Measurements from ENCODE around the gene ZNF385C. TPM values are rescaled to one million over a fixed set of nuclear protein-coding genes. Genes with fewer than 3 reads are reported as not detected.

The ZNF385C gene, protein sequence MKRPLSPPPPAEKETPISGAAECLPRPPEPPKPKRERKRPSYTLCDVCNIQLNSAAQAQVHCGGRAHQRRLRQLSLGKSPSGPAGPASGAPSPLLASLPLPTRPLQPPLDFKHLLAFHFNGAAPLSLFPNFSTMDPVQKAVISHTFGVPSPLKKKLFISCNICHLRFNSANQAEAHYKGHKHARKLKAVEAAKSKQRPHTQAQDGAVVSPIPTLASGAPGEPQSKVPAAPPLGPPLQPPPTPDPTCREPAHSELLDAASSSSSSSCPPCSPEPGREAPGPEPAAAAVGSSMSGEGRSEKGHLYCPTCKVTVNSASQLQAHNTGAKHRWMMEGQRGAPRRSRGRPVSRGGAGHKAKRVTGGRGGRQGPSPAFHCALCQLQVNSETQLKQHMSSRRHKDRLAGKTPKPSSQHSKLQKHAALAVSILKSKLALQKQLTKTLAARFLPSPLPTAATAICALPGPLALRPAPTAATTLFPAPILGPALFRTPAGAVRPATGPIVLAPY
- not detected in 2 replicates for total RNA-seq

DNA sequence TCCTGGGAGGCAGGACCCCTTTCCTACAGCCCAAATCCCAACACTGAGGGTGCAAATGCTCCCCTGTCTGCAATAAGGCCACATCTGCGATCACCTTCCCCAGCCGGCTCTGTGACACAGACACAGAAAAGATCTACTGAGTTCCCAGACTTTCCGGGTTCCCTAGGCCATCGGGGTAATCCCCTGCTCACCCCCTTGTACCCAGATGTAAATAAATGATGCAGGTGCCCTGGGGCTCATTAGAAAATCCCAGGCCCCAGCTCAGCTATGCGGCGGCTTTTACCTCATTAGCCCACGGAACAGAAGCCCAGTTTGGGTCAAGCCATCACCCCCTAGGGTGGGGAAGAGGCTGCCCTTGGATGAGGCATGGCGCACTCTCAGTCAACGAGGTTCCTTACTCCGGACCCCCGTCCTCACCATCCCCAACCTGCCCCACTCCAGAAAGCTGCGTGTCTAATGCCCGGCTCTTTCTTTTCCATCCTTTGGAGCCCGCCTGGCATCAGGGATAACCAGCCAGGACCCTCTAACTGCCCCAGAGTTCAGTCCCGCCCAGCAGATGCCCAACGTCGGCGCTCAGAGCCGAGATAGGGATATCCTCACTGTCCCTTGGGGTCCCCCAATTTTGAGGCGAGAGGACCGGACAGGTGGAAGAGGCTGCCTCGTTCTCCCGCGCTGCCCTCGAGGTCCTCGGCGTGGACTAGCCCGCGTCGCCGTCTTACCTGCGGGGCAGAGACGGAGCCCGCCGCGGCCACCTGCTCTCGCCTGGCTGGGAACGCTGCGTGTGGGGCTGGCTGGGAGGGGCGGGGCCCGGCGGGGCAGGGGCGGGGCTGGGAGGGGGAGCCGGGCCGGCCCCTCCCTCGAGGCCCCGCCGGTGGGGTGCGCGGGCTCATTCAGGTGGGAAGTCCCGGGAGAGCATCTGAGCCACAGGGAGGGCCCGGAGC, at the start of gene ZNF385C:
ZNF385C (minus strand) TSS at position 783 of the 941 bp plus-strand sequence. CDS start 35,417 bp downstream, outside the sequence.

DNA sequence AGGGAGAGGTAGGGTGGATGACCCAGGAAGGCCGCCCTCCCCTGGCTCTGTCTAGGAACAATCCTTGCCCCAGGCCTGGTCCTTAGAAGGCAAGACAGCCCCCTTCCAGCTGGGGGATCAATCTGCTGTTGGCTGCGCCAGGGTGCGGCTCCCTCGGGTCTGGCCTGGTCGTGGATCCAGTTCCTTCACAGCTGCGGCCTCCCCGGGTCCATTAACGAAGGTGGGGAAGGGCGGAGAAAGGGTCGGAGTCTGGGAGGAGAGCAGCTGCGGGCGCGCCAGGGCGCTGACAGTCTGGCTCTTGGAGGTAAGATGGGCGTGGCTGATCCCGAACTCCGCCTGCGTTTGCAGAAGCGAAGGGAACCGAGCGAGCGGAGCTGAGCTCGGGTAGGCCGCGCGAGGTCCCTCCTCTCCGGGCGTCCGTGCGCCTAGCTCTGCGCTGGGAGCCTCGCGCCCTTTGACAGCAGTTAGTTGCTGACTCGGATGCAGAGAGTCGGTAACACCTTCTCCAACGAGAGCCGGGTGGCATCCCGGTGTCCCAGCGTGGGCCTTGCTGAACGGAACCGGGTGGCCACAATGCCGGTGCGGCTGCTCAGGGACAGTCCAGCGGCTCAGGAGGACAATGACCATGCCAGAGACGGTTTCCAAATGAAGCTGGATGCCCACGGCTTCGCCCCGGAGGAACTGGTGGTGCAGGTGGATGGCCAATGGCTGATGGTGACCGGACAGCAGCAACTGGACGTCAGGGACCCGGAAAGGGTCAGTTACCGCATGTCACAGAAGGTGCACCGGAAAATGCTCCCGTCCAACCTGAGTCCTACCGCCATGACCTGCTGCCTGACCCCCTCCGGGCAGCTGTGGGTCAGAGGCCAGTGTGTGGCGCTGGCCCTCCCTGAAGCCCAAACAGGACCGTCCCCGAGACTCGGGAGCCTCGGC, 24.4 kb upstream of the ZNF385C start, which contains the start of gene HSPB9:
HSPB9 (plus strand) TSS at position 434 of the 933 bp plus-strand sequence; CDS start at position 481, 47 bp downstream.

DNA sequence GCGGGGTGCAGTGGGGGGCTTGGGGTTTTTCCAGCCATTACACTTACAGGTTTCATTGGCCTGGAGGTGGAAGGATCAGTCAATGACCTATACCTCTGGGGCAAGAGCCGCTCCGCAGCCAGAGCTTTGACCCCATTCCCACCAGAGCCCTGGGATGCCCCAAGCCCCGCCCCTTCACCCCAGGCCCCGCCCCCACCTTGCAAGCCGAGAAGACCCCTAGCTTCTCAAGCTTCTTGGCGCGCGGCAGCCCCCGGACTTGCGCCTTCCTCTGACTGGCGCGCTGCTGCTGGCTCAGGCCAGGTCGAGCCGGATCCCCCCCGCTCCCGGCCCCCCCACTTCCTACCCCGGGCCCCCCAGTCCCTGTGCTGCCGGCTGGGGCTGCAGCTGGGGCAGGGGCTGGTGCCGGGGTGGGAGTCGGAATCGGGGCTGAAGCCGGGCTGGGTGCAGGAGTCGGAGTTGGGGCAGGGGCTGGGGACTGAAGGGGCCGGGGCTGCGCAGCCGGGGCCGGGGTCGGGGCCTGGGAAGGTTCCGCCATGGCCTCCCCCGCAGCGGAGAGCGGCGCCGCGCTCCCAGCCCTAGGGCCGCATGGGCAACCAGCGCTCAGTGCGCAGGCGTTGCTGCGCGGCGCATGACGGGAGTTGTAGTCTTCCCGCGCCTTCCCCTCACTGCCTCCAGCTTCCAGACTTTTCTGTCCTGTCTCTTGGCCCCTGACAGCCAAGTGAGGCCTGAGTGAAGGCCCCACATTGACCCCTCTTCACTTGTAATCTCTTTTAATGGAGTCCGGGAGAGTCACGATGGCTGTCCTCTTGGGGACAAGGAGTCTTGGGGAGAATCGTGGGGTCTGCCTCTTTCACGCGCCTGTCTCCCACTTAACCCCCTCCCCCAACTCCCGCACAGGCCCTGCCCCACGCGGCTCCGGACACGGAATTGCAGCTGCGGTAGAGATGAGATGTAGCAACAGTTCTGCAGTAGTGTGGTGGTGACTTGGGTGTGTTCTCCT, 22.8 kb upstream of the ZNF385C start, which contains the start of gene KAT2A:
KAT2A (minus strand) TSS at position 598 of the 1,000 bp plus-strand sequence; CDS start at position 535, 63 bp downstream.

DNA sequence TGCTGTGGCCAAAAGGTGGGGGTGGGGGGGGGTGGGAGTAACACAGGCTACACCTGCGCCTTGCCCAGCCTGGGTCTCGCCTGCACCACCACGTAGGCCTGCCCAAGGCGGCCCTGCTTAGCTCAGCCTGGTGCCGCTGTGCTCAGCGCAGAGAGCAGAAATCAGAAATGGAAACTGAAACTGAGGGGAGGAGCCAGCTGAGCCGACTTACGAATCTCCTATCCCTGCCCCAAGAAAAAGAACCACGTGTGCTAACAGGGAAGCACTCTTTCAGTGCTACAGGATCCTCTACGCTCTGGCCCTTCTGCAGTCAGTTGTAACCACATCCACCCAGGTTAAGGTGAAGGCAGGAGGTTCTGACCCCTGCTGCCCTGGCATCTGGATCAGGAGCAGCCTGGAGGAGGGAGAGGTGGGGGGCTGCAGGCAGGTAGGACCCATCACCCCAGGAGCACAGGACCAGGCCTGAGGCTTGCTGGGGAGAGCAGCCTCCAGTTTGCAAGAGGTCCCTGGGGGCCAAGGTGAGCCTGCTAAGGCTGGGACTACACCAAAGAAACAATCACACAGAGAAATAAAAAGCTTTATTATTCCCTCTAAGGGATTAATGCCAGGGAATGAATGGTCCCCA, 14.4 kb upstream of the ZNF385C start, which contains the start of gene DHX58:
DHX58 (minus strand) TSS at position 163 of the 625 bp plus-strand sequence. CDS start 822 bp downstream, outside the sequence.

DNA sequence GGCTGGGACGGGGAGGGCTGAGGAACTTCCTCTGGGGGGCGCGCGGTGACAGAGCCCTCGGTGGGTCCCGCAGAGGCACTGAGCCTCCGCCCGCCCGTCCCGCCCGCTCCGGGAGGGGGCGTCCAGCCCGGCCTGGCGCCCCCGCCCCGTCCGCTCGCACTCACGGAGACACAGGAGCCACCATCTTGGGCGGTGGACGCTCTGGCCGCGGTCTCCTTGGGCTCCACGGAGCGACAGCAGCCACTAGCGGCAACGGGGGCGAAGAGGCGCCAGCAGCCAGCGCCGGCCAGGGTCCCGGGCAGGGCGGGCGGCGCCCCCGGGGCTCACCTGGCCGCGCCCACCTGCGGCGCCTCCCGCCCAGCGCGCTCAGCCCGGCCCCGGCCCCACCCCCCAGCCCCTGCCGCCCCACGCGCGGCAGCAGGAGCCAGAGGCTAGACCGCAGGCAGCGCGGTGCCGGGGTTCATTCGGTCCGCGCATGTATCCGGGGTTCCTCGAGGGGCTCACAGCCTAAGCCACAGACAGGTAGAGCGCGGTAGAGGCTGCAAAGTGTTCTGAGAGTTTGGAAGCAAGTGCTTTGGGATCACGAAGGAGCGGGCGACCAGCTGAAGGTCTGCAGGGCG, 47.8 kb downstream of the ZNF385C start, which contains the start of gene C17orf113:
C17orf113 (minus strand) TSS at position 209 of the 620 bp plus-strand sequence. CDS start 7,225 bp downstream, outside the sequence.

DNA sequence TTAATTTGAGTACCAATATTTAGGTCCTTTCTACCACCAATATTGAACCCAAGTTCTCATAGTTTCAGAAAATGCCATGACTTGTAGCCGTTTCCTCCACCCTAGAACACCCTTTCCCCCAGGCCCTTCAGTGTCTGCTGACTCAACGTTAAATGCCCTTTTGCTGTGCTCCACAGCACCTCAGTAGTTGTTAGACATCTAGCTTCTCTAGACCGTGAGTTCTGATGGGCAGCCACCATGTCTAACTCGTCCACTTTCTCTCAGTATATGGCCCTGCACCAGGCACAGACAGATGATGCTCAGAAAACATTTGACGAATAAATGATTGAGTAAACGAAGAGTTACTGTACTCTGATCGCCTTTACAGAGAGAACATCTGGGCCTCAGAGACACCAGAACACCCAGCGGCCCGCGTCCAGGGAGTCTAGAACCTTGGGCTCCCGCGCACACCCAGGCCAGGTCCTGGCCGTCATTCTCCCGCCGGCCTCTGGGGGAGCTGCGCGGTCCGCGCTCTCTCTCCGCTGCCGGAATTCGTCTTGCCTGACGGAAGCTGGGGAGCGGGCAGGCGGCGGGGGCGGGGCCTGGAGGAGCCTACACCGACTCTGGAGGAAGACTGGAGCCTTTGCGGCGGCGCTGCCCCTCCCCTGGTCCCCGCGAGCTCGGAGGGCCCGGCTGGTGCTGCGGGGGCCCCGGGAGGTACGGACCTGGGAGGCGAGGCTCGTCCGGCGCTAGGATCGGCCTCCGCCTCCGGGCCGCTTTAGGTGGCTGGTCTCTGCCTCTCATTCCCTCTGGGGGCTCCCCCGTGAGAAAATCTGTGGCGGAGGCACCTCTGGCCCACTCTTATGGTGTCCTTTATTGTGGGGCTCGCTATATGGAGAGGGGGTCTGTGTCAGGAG, 78.5 kb downstream of the ZNF385C start, which contains the start of gene NKIRAS2:
NKIRAS2 (plus strand) TSS at position 582 of the 896 bp plus-strand sequence. CDS start 1,488 bp downstream, outside the sequence.

DNA sequence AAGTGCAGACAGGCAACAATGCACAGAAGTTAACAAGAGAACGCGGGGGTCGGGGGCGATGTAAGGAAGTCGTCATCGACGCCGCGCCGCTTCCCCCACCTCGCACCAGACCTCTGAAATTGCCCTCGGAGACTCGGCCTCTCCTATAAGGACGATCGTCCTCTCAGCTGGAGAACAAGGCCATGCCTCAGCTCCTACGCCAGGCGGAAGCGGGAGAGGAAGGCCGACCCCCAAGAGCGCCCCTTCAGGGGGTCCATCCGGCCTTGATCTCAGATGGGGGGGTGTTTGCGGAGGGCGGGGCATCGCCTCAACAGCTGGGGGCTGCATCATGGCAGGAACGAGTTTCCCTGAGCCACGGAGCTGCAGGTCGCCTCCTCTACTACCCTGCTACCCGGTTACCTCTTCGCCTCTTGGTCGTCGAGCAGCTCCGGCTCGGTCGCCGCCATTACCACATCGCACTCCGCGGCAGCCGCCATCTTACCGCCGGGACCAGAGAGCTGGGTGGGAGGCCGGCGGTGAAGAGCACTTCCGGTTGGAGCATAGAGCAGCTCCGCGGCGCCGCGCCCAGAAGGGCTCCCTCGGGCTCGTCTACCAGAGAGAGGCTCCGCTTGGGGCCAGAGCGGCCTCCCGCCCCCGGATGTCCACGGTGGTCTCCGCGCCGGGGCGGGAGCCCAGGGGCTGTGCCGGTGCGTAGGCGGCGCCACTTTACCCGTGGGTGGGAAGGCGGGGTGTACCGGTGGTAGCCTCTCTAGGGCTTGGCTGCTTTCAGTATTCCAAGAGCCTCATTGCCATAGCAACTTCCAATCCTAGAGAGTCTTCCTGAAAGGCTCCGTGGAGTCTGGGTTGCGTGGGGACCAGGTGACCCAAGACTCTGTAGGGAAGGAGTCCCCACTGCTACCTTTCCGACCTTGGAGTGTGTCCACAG, 81.1 kb downstream of the ZNF385C start, which contains the start of gene DNAJC7:
DNAJC7 (minus strand) TSS at position 499 of the 925 bp plus-strand sequence; CDS start at position 476, 23 bp downstream.

Other genes with a start within 250 kb of the ZNF385C start
- 13.9 and 16.4 TPM in 2 replicates for gene KLHL11, start 233.1 kb downstream of the ZNF385C start, total RNA-seq
- gene ACLY, start 179.5 kb downstream of the ZNF385C start, total RNA-seq: 254 and 389 TPM in 2 replicates
- gene ODAD4, start 167.9 kb downstream of the ZNF385C start, total RNA-seq: not detected in 2 replicates
- gene CNP, start 131.7 kb downstream of the ZNF385C start, total RNA-seq: 81.4 and 83.9 TPM in 2 replicates
- 65.2 and 68.0 TPM in 2 replicates for gene DNAJC7, start 81.0 kb downstream of the ZNF385C start, total RNA-seq
- gene NKIRAS2, start 78.4 kb downstream of the ZNF385C start, total RNA-seq: 56.2 and 69.4 TPM in 2 replicates
- 0.07 and 0.20 TPM in 2 replicates for gene C17orf113, start 47.9 kb downstream of the ZNF385C start, total RNA-seq
- 15.4 and 17.7 TPM in 2 replicates for gene DHX58, start 14.2 kb upstream of the ZNF385C start, total RNA-seq
- gene KAT2A, start 22.9 kb upstream of the ZNF385C start, total RNA-seq: 11.3 and 14.1 TPM in 2 replicates
- gene HSPB9, start 24.3 kb upstream of the ZNF385C start, total RNA-seq: not detected in 2 replicates
- gene RAB5C, start 56.5 kb upstream of the ZNF385C start, total RNA-seq: 187 and 191 TPM in 2 replicates
- 0.07 and 0.15 TPM in 2 replicates for gene KCNH4, start 82.7 kb upstream of the ZNF385C start, total RNA-seq
- gene HCRT, start 87.0 kb upstream of the ZNF385C start, total RNA-seq: not detected in 2 replicates
- gene GHDC, start 96.0 kb upstream of the ZNF385C start, total RNA-seq: 10.9 and 19.9 TPM in 2 replicates
- 24.4 and 27.5 TPM in 2 replicates for gene STAT5B, start 177.9 kb upstream of the ZNF385C start, total RNA-seq
- gene STAT5A, start 190.0 kb upstream of the ZNF385C start, total RNA-seq: 12.4 and 16.0 TPM in 2 replicates

Data from mammary microvascular endothelial cell (primary cell).